ENCODE data around the gene PHACTR3.

- TF ChIP-seq CTCF (IDR thresholded peaks at IDR 0.05; ENCODE audit: low read depth, low read length, missing input control) (no peak), RXRA (IDR thresholded peaks at IDR 0.05) (no peak), ZBTB33 (IDR thresholded peaks at IDR 0.05) (no peak), FOXA1 (IDR thresholded peaks at IDR 0.05) (no peak), REST (IDR thresholded peaks at IDR 0.05) (no peak), YY1 (IDR thresholded peaks at IDR 0.05) (no peak), JUND (IDR thresholded peaks at IDR 0.05) (no peak), SP1 (IDR thresholded peaks at IDR 0.05) (no peak), RAD21 (IDR thresholded peaks at IDR 0.05) (no peak), MAX (IDR thresholded peaks at IDR 0.05) (no peak), EGR1 (IDR thresholded peaks at IDR 0.05; ENCODE audit: low read depth in 2 of 2) (no peak), GABPA (IDR thresholded peaks at IDR 0.05 in 1 of 2, conservative IDR thresholded peaks at IDR 0.05 in 1 of 2) (no peak)
Observed at GRCh38 chr20:59648466-59649070, 44.2 kb downstream of the PHACTR3 start.

Measured in liver (tissue), 3 donors.